GM12874 (cell line): ENCODE measurements around the gene PTPRN2.

Experiments used
- CTCF ChIP-seq: IDR thresholded peaks from 2 replicates; pipeline ENCODE4 v1.5.1; 2011; ENCODE audit warnings: low read depth, mild to moderate bottlenecking, control low read depth, low read length, moderate library complexity; ENCODE audit not compliant: insufficient read depth

Gene PTPRN2

GRCh38 chr7:158257516-158258410 lies 329.9 kb downstream of the PTPRN2 start:
- no peak for TF ChIP-seq CTCF

GRCh38 chr7:158257001-158257400 lies 330.6 kb downstream of the PTPRN2 start:
- no peak for TF ChIP-seq CTCF

GRCh38 chr7:158256091-158256816 lies 331.4 kb downstream of the PTPRN2 start:
- no peak for TF ChIP-seq CTCF

GRCh38 chr7:158255558-158255957 lies 332.1 kb downstream of the PTPRN2 start:
- no peak for TF ChIP-seq CTCF

- TF ChIP-seq CTCF = no peak
These were observed 332.5 kb downstream of the PTPRN2 start for GRCh38 chr7:158255156-158255555.

GRCh38 chr7:158252837-158253669 lies 334.6 kb downstream of the PTPRN2 start:
- TF ChIP-seq CTCF = no peak
